Suprapubic skin (tissue), 4 donors: ENCODE measurements around the gene OCSTAMP.

Experiments used
- POLR2A ChIP-seq, 2 donors: fragments of 450-650 bp; IDR thresholded peaks; one replicate each; pipeline ENCODE4 v1.6.1; 2017; ENCODE audit warnings: antibody characterized with exemption in 2 of 2, mild to moderate bottlenecking in 2 of 2, moderate library complexity in 2 of 2
- POLR2AphosphoS5 ChIP-seq, 3 donors: sonication (generic); formaldehyde crosslinking; IDR thresholded peaks; one replicate each; pipeline ENCODE4 v1.6.1; 2017; ENCODE audit warnings: antibody characterized with exemption in 3 of 3
- TF ChIP-seq, protein P1 (sequence below), 2 donors: fragments of 200-600 bp in 1 of 2; fragments of 450-650 bp in 1 of 2; sonication (generic) in 1 of 2; IDR thresholded peaks; one replicate each; pipeline ENCODE4 v1.5.1; 2016 to 2019; ENCODE audit warnings: antibody characterized with exemption in 2 of 2, mild to moderate bottlenecking in 1 of 2, moderate library complexity in 1 of 2

DNA sequence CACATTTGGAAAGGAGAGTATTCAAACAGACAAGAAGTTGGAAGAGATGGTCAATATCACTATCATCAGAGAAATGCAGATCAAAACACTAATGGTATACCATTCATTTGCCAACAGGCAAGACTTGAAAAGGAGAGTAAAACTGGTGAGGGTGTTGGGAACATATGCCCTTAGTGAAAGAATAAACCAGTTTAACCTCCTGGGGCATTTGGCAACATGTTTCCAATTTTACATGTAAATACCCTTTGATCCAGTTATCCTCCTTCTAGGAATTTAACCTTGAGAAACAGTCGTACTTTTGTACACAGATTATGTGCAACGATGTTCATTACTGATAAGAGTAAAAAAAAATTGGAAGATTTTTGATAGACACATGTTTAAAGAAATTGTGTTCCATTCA is 34.1 kb upstream of the OCSTAMP start:
- TF ChIP-seq, protein P1, sequence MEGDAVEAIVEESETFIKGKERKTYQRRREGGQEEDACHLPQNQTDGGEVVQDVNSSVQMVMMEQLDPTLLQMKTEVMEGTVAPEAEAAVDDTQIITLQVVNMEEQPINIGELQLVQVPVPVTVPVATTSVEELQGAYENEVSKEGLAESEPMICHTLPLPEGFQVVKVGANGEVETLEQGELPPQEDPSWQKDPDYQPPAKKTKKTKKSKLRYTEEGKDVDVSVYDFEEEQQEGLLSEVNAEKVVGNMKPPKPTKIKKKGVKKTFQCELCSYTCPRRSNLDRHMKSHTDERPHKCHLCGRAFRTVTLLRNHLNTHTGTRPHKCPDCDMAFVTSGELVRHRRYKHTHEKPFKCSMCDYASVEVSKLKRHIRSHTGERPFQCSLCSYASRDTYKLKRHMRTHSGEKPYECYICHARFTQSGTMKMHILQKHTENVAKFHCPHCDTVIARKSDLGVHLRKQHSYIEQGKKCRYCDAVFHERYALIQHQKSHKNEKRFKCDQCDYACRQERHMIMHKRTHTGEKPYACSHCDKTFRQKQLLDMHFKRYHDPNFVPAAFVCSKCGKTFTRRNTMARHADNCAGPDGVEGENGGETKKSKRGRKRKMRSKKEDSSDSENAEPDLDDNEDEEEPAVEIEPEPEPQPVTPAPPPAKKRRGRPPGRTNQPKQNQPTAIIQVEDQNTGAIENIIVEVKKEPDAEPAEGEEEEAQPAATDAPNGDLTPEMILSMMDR (IDR thresholded peaks at IDR 0.05) = no peak
- TF ChIP-seq POLR2AphosphoS5 (IDR thresholded peaks at IDR 0.05) = no peak
- no peak for TF ChIP-seq POLR2A (IDR thresholded peaks at IDR 0.05)
